Stimulated activated CD4-positive, alpha-beta T cell treated with anti-CD3 and anti-CD28 coated beads, TNF-alpha, amount 100 ng/mL, for 48 hours (primary cell): ENCODE data around the gene CDH19.

ENCODE experiments used
- DNase-seq, 3 donors: peaks; one replicate each; pipeline ENCODE4 v3.0.0-alpha.2; 2020; ENCODE audit warnings: low read depth in 3 of 3

The CDH19 gene

GRCh38 chr18:66603941-66604627 is at the start of gene CDH19:
Gene CDH19, minus strand, starts transcription at chr18:66604090. Its CDS starts 31,886 bp downstream, at chr18:66572204.
- DNase-seq: no peak

- DNase-seq: no peak
Observed at GRCh38 chr18:66647671-66648070, 43.8 kb upstream of the CDH19 start.

- no peak for DNase-seq
Observed at GRCh38 chr18:66646609-66647008, 42.7 kb upstream of the CDH19 start.

GRCh38 chr18:66645983-66646382 is 42.1 kb upstream of the CDH19 start:
- DNase-seq: no peak

GRCh38 chr18:66641056-66641455 is 37.2 kb upstream of the CDH19 start:
- DNase-seq: no peak

GRCh38 chr18:66640431-66640830 is 36.5 kb upstream of the CDH19 start:
- DNase-seq: no peak

- no peak for DNase-seq
Observed at GRCh38 chr18:66638856-66639629, 35.2 kb upstream of the CDH19 start.

GRCh38 chr18:66635342-66635741 is 31.5 kb upstream of the CDH19 start:
- DNase-seq: no peak

GRCh38 chr18:66632756-66633155 is 28.9 kb upstream of the CDH19 start:
- DNase-seq: no peak

- no peak for DNase-seq
Observed at GRCh38 chr18:66630831-66631230, 26.9 kb upstream of the CDH19 start.

- DNase-seq: no peak
Observed at GRCh38 chr18:66623821-66624220, 19.9 kb upstream of the CDH19 start.

GRCh38 chr18:66621816-66622576 is 18.1 kb upstream of the CDH19 start:
- no peak for DNase-seq

- no peak for DNase-seq
Observed at GRCh38 chr18:66616523-66616983, 12.7 kb upstream of the CDH19 start.

GRCh38 chr18:66615176-66615575 is 11.3 kb upstream of the CDH19 start:
- DNase-seq: no peak

- DNase-seq: no peak
Observed at GRCh38 chr18:66607632-66608031, 3.7 kb upstream of the CDH19 start.

- DNase-seq: no peak
Observed at GRCh38 chr18:66601649-66602048, 2.2 kb downstream of the CDH19 start.

GRCh38 chr18:66599190-66599589 is 4.7 kb downstream of the CDH19 start:
- no peak for DNase-seq

- DNase-seq: no peak
Observed at GRCh38 chr18:66587430-66587829, 16.5 kb downstream of the CDH19 start.

- no peak for DNase-seq
Observed at GRCh38 chr18:66582211-66582610, 21.7 kb downstream of the CDH19 start.

- DNase-seq: no peak
Observed at GRCh38 chr18:66575263-66575662, 28.6 kb downstream of the CDH19 start.

- no peak for DNase-seq
Observed at GRCh38 chr18:66571845-66572244, 32.0 kb downstream of the CDH19 start.

GRCh38 chr18:66566616-66567015 is 37.3 kb downstream of the CDH19 start:
- no peak for DNase-seq
